Thyroid gland (tissue), 4 donors: Measurements from ENCODE around the gene MACF1. TPM values are rescaled to one million over a fixed set of nuclear protein-coding genes. Genes with fewer than 3 reads are reported as not detected.

Experiments used
- DNase-seq, 2 donors: peaks; one replicate each; pipeline ENCODE4 v3.0.0-alpha.2; 2019
- H3K27ac ChIP-seq, 3 donors: fragments of 200-600 bp; sonication (generic); 1 replicate in 2 of 3; 2 replicates in 1 of 3; pipeline ENCODE4 v1.5.1; 2016 to 2019; ENCODE audit warnings: mild to moderate bottlenecking in 1 of 3, moderate library complexity in 1 of 3
- H3K27me3 ChIP-seq: fragments of 200-600 bp; sonication (generic); one replicate; pipeline ENCODE4 v1.5.1; 2019
- H3K36me3 ChIP-seq, 2 donors: fragments of 200-600 bp; sonication (generic); one replicate each; pipeline ENCODE4 v1.5.1; 2016 to 2019
- H3K4me1 ChIP-seq, 2 donors: fragments of 200-600 bp; sonication (generic); one replicate each; pipeline ENCODE4 v1.5.1; 2017 to 2019
- H3K4me3 ChIP-seq, 3 donors: fragments of 200-600 bp; sonication (generic); replicated peaks in 1 of 3; 1 replicate in 2 of 3; 2 replicates in 1 of 3; pipeline ENCODE4 v1.5.1; 2016; ENCODE audit warnings: mild to moderate bottlenecking in 1 of 3
- H3K9me3 ChIP-seq: fragments of 200-600 bp; sonication (generic); one replicate; pipeline ENCODE4 v1.5.1; 2017
- CTCF ChIP-seq, 6 experiments: fragments of 200-600 bp in 3 of 6; fragments of 450-650 bp in 3 of 6; sonication (generic) in 3 of 6; IDR thresholded peaks; one replicate each; pipeline ENCODE4 v1.5.1; 2016 to 2019; ENCODE audit warnings: antibody characterized with exemption in 6 of 6, mild to moderate bottlenecking in 2 of 6, inconsistent platforms in 1 of 6, moderate library complexity in 1 of 6
- POLR2A ChIP-seq, 2 donors: fragments of 450-650 bp; IDR thresholded peaks; one replicate each; pipeline ENCODE4 v1.6.1; 2017; ENCODE audit warnings: antibody characterized with exemption in 2 of 2, mild to moderate bottlenecking in 2 of 2, moderate library complexity in 1 of 2
- WGBS, 2 donors: methylation state at CpG; one replicate each; pipeline ENCODE4 v1.1.5; 2017; 5-methylcytosine and 5-hydroxymethylcytosine counted together
- intact Hi-C: fragments of 100-400 bp; cut with DNase I; formaldehyde crosslinking; loops from one replicate; pipeline ENCODE4 v1.15.1; 2023
- total RNA-seq, 4 donors: library from RNA; depleted of rRNA; stranded (reverse); fragments of >200 nt; gene quantifications; one replicate each; pipeline ENCODE4 v1.2.3, GENCODE V29; 2016

MACF1 gene
- total RNA-seq, 4 donors from 2014 or later: 308 to 834 (median 427) TPM

GRCh38 chr1:39214021-39214713 is 9.7 kb downstream of the MACF1 start:
- 12 to 17% methylated on average over 6 to 7 of the region's 7 CpGs for WGBS, 2 donors
- Histone ChIP-seq H3K9me3 (no peaks in the 10 kb centered on the region), H3K27me3 (no peaks in the 10 kb centered on the region), H3K27ac (peak overlapping the region; percentile 50 to 80 (median 71)), H3K36me3 (no peaks in the 10 kb centered on the region), H3K4me3 (no peak overlapping the region), H3K4me1 (peaks cover 26 to 68% of the 10 kb centered on the region in 2 donors)
- TF ChIP-seq POLR2A (IDR thresholded peaks at IDR 0.05): peak in 1 of 2 donors; percentile 29
- no peak for TF ChIP-seq CTCF (IDR thresholded peaks at IDR 0.05)
- intact Hi-C loops: no loop called here
- DNase-seq: peak; percentile 80 to 84

GRCh38 chr1:39214714-39214997 is 10.2 kb downstream of the MACF1 start:
- DNase-seq: no peak
- 0 to 17% methylated on average over 1 of the region's 1 CpG for WGBS, 2 donors
- Histone ChIP-seq H3K27me3 (no peaks in the 10 kb centered on the region), H3K27ac (peak overlapping the region; percentile 50 to 80 (median 71)), H3K36me3 (no peaks in the 10 kb centered on the region), H3K4me3 (no peak overlapping the region), H3K4me1 (peaks cover 28 to 72% of the 10 kb centered on the region in 2 donors), H3K9me3 (no peaks in the 10 kb centered on the region)
- no peak for TF ChIP-seq CTCF (IDR thresholded peaks at IDR 0.05)
- TF ChIP-seq POLR2A (IDR thresholded peaks at IDR 0.05): no peak
- intact Hi-C loops: no loop called here

GRCh38 chr1:39214998-39215873 is 10.7 kb downstream of the MACF1 start:
- no peak for DNase-seq
- H3K9me3 ChIP-seq: no peaks in the 10 kb centered on the region
- TF ChIP-seq POLR2A (IDR thresholded peaks at IDR 0.05): no peak
- TF ChIP-seq CTCF (IDR thresholded peaks at IDR 0.05): no peak
- H3K36me3 ChIP-seq: no peaks in the 10 kb centered on the region
- 65 to 70% methylated on average over 11 of the region's 11 CpGs for WGBS, 2 donors
- H3K27ac ChIP-seq: peak overlapping the region; percentile 50 to 80 (median 71)
- H3K4me3 ChIP-seq: no peak overlapping the region
- no peaks in the 10 kb centered on the region for H3K27me3 ChIP-seq
- intact Hi-C loops: no loop called here
- peaks cover 30 to 74% of the 10 kb centered on the region in 2 donors for H3K4me1 ChIP-seq

- no peak for TF ChIP-seq POLR2A (IDR thresholded peaks at IDR 0.05)
- no peak for TF ChIP-seq CTCF (IDR thresholded peaks at IDR 0.05)
- no peak for DNase-seq
- 69 to 85% methylated on average over 4 of the region's 4 CpGs for WGBS, 2 donors
- H3K27me3 ChIP-seq: no peaks in the 10 kb centered on the region
- no peaks in the 10 kb centered on the region for H3K36me3 ChIP-seq
- H3K4me3 ChIP-seq: no peak overlapping the region
- H3K27ac ChIP-seq: peak overlapping the region in 2 of 3 donors; percentile 35 to 80
- intact Hi-C loops: no loop called here
- H3K9me3 ChIP-seq: no peaks in the 10 kb centered on the region
- peaks cover 34 to 79% of the 10 kb centered on the region in 2 donors for H3K4me1 ChIP-seq
Observed at GRCh38 chr1:39216771-39217170, 12.3 kb downstream of the MACF1 start.
